PC-3 (cell line): ENCODE results near the gene ZSCAN18.

Source experiments
- CTCF ChIP-seq: fragments of 300-600 bp; sonication (generic); conservative IDR thresholded peaks from 2 replicates; pipeline ENCODE4 v1.5.1; 2017; ENCODE audit warnings: antibody characterized with exemption, low read depth, mild to moderate bottlenecking, low read length
- EZH2 ChIP-seq: fragments of 300-600 bp; sonication (generic); IDR thresholded peaks from one replicate; pipeline ENCODE4 v1.6.1; 2017; ENCODE audit warnings: antibody characterized with exemption, mild to moderate bottlenecking, low read length; ENCODE audit not compliant: unreplicated experiment

DNA sequence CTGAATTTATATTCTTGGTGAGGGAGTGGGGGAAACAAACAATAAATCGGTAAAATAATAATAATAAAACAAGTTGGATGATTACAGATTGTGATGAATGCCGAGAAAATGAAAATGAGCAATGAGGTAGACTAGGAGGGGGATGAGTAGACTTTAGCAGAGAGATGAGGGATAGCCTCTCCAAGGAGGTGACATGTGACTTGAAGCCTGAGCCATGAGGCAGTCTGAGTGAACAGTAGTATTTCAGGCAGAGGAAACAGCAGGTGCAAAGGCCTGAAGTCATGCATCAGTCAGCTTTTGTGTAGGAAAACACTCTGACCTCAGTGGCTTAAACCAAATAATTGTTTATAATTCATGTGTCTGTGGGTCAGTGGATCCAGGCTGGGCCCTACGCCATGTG is 34.3 kb downstream of the ZSCAN18 start:
- no peak for TF ChIP-seq CTCF
- no peak for TF ChIP-seq EZH2
